T-helper 1 cell treated with Interleukin-12 subunit alpha and Interleukin-12 subunit beta and Interleukin-4 antibody, amounts not matched to agents 30 μg/mL and 1 μg/mL, for 36 hours (primary cell): ENCODE data around the gene TRMT112.

Experiments
- H3K27ac Mint-ChIP-seq: one replicate; pipeline ENCODE4 v1.8.0; 2021; ENCODE audit warnings: mild to moderate bottlenecking, mixed read lengths
- H3K27me3 Mint-ChIP-seq: one replicate; pipeline ENCODE4 v1.8.0; 2021; ENCODE audit warnings: low read depth, mixed read lengths
- H3K36me3 Mint-ChIP-seq: one replicate; pipeline ENCODE4 v1.8.0; 2021; ENCODE audit warnings: low read depth, mixed read lengths
- H3K4me1 Mint-ChIP-seq: one replicate; pipeline ENCODE4 v1.8.0; 2021; ENCODE audit warnings: low read depth, mixed read lengths
- H3K4me3 Mint-ChIP-seq: one replicate; pipeline ENCODE4 v1.8.0; 2021; ENCODE audit warnings: mild to moderate bottlenecking, moderate library complexity, mixed read lengths
- H3K9me3 Mint-ChIP-seq: one replicate; pipeline ENCODE4 v1.8.0; 2021; ENCODE audit warnings: mixed read lengths

The TRMT112 gene

DNA sequence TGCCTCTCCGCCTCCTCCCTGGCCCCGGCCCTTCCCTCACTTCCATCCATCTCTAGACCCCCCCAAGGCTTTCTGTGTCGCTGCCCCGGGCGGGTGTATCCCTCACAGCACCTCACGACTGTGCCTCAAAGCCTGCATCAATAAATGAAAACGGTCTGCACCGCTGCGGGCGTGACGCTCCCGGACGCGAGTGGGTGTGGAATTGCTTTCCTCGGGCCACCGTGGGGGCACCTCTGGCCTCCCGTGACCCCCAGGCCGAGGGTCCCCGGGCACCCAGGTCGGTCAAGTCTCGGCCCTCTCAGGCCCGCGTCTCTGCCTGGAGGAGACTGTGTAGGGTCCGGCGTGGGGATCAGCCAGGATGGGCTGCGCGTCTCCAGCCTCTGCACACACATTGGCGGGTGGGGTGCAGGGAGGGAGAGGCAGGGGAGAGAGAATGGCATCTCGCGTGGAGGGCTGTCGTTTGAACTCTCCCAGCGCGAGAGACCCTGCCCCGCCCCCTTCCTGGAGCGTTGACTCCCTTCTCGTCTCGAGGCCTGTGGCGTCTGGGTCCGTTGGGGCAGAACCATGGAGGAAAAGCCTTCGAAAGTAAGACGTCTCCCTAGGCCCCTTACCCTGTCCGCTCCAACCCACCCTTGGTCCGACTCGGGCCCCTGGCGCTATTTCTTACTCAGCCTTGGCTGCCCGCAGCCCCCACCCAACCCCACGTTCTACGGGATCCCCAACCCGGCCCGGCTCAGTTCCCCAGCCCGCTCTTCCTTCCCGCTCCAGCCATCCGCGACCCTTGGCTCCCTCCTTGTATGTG lies 17.3 kb downstream of the TRMT112 start, which contains the start of gene CATSPERZ:
CATSPERZ (plus strand) TSS at position 512 of the 802 bp plus-strand sequence; CDS start at position 565, 53 bp downstream.
- no peaks in the 10 kb centered on the region for H3K9me3 Mint-ChIP-seq
- peak within 1 kb of the TSS; percentile 76 for H3K4me3 Mint-ChIP-seq

GRCh38 chr11:64298966-64299846 lies 18.2 kb downstream of the TRMT112 start:
- Mint-ChIP-seq H3K9me3 (no peaks in the 10 kb centered on the region), H3K4me3 (peak overlapping the region; percentile 63), H3K27ac (peak overlapping the region; percentile 36), H3K4me1 (peaks cover 15% of the 10 kb centered on the region), H3K36me3 (no peaks in the 10 kb centered on the region), H3K27me3 (peaks cover 67% of the 10 kb centered on the region)

More for the DNA sequence above, 17.3 kb downstream of the TRMT112 start, which contains the start of gene CATSPERZ:
- Mint-ChIP-seq H3K27me3 (peaks cover 60% of the 10 kb centered on the region), H3K27ac (peak within 1 kb of the TSS; percentile 36), H3K4me1 (peaks cover 19% of the 10 kb centered on the region), H3K36me3 (no peaks in the 10 kb centered on the region)

- Mint-ChIP-seq H3K36me3 (no peaks in the 10 kb centered on the region), H3K4me3 (no peak overlapping the region), H3K27ac (no peak overlapping the region), H3K4me1 (peaks cover 11% of the 10 kb centered on the region), H3K9me3 (no peaks in the 10 kb centered on the region), H3K27me3 (peaks cover 81% of the 10 kb centered on the region)
Observed at GRCh38 chr11:64297699-64298358, 19.5 kb downstream of the TRMT112 start.

DNA sequence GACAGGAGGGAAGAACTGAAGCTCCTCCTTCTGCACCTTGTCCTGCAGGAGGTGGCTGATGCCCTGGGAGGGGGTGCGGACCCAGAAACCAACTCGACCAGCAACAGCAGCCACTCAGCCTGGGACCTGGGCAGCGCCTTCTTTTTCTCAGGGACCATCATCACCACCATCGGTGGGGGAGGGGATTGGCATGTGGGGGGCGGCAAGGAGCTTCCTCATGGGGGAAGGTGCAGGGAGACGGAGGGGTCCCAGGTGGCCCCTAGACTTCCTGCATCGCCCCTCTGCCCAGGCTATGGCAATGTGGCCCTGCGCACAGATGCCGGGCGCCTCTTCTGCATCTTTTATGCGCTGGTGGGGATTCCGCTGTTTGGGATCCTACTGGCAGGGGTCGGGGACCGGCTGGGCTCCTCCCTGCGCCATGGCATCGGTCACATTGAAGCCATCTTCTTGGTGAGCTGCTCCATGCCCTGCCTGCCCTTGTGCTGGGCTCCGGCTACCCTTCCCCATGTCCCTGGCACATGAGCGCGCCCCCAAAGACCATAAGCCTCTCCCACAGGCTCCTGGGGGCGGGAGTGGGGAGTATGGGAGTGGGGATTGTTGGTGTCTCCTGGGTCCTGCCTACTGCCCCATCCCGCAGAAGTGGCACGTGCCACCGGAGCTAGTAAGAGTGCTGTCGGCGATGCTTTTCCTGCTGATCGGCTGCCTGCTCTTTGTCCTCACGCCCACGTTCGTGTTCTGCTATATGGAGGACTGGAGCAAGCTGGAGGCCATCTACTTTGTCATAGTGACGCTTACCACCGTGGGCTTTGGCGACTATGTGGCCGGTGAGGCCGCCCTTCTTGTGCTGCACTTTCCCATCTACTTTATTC lies 20.3 kb downstream of the TRMT112 start:
- Mint-ChIP-seq H3K4me1 (peaks cover 11% of the 10 kb centered on the region), H3K27me3 (peaks cover 87% of the 10 kb centered on the region), H3K9me3 (no peaks in the 10 kb centered on the region), H3K4me3 (no peak overlapping the region), H3K27ac (no peak overlapping the region), H3K36me3 (no peaks in the 10 kb centered on the region)

GRCh38 chr11:64296236-64296635 lies 21.1 kb downstream of the TRMT112 start:
- Mint-ChIP-seq H3K27me3 (peaks cover 87% of the 10 kb centered on the region), H3K4me3 (no peak overlapping the region), H3K9me3 (no peaks in the 10 kb centered on the region)

DNA sequence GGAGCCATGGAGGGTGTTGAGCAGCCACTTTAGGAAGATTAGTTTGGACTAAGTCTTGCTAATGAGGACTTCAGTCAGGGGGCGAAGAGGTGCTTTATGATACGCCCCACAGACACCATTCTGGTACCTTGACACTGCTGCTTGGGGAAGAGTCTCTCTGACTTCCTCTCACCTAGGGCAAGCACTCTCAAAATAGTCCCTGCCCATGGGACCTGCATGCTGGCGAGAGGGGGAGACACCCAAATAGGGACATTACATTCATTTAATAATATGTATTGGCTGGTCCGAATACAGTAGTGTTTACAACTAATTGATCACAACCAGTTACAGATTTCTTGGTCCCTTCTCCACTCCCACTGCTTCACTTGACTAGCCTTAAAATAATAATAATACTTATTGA lies 21.6 kb downstream of the TRMT112 start:
- H3K36me3 Mint-ChIP-seq: peaks cover 2% of the 10 kb centered on the region
- H3K27me3 Mint-ChIP-seq: peaks cover 86% of the 10 kb centered on the region
- H3K9me3 Mint-ChIP-seq: no peaks in the 10 kb centered on the region
- peaks cover 11% of the 10 kb centered on the region for H3K4me1 Mint-ChIP-seq
- H3K4me3 Mint-ChIP-seq: no peak overlapping the region
- no peak overlapping the region for H3K27ac Mint-ChIP-seq

More at GRCh38 chr11:64296236-64296635, 21.1 kb downstream of the TRMT112 start:
- Mint-ChIP-seq H3K4me1 (peaks cover 11% of the 10 kb centered on the region), H3K36me3 (no peaks in the 10 kb centered on the region), H3K27ac (no peak overlapping the region)

GRCh38 chr11:64294774-64295173 lies 22.6 kb downstream of the TRMT112 start:
- Mint-ChIP-seq H3K36me3 (peaks cover 3% of the 10 kb centered on the region), H3K9me3 (no peaks in the 10 kb centered on the region), H3K27me3 (peaks cover 84% of the 10 kb centered on the region), H3K27ac (no peak overlapping the region), H3K4me3 (no peak overlapping the region), H3K4me1 (peaks cover 6% of the 10 kb centered on the region)

DNA sequence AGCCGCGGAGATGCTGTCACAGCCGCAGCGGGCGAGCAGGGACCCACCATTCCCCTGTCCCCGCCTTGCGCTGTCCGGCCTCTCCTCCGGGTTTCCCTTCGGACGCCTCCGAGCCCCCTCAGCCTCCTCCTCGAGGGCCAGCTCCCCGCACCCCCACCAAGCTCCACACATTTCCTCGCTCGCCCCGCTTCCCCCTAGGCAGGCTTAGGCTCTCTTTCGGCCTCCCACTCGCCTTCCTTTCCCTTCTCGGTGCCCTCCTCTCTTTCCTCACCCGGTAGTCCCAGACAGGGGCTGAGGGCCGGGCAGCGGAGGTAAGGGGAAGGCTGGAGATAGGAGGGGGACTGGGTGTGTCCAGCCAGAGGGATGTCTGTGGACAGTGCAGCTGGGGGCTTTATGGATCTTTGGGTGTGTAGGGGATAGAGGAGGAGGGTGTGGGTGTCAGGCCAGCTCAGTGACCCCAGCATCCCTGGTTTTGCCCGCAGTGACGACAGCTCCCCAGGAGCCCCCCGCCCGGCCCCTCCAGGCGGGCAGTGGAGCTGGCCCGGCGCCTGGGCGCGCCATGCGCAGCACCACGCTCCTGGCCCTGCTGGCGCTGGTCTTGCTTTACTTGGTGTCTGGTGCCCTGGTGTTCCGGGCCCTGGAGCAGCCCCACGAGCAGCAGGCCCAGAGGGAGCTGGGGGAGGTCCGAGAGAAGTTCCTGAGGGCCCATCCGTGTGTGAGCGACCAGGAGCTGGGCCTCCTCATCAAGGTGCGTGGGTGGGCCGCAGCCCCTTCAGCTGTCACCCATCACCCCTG lies 24.7 kb downstream of the TRMT112 start:
- H3K4me3 Mint-ChIP-seq: peak overlapping the region; percentile 60
- no peaks in the 10 kb centered on the region for H3K9me3 Mint-ChIP-seq
- H3K27me3 Mint-ChIP-seq: peaks cover 63% of the 10 kb centered on the region
- peaks cover 8% of the 10 kb centered on the region for H3K36me3 Mint-ChIP-seq
- peaks cover 3% of the 10 kb centered on the region for H3K4me1 Mint-ChIP-seq
- H3K27ac Mint-ChIP-seq: no peak overlapping the region

GRCh38 chr11:64291752-64292459 lies 25.5 kb downstream of the TRMT112 start:
- Mint-ChIP-seq H3K27ac (no peak overlapping the region), H3K4me1 (peaks cover 3% of the 10 kb centered on the region), H3K9me3 (no peaks in the 10 kb centered on the region), H3K36me3 (peaks cover 8% of the 10 kb centered on the region), H3K27me3 (peaks cover 55% of the 10 kb centered on the region), H3K4me3 (no peak overlapping the region)

- peaks cover 8% of the 10 kb centered on the region for H3K36me3 Mint-ChIP-seq
- H3K4me1 Mint-ChIP-seq: peaks cover 9% of the 10 kb centered on the region
- no peaks in the 10 kb centered on the region for H3K9me3 Mint-ChIP-seq
- H3K27ac Mint-ChIP-seq: no peak within 1 kb of the TSS
- peak within 1 kb of the TSS; percentile 57 for H3K4me3 Mint-ChIP-seq
- H3K27me3 Mint-ChIP-seq: peaks cover 49% of the 10 kb centered on the region
Observed at GRCh38 chr11:64291262-64291751, 26.1 kb downstream of the TRMT112 start, which contains the start of gene KCNK4. Gene KCNK4 (plus strand): TSS chr11:64291302. CDS start chr11:64293019, 1,717 bp downstream.

- H3K27me3 Mint-ChIP-seq: peaks cover 42% of the 10 kb centered on the region
- H3K4me3 Mint-ChIP-seq: peak overlapping the region; percentile 57
- no peaks in the 10 kb centered on the region for H3K9me3 Mint-ChIP-seq
- peaks cover 8% of the 10 kb centered on the region for H3K36me3 Mint-ChIP-seq
- H3K4me1 Mint-ChIP-seq: peaks cover 10% of the 10 kb centered on the region
- H3K27ac Mint-ChIP-seq: no peak overlapping the region
Observed at GRCh38 chr11:64290352-64291261, 26.8 kb downstream of the TRMT112 start.
